Right atrium auricular region (tissue), 2 donors: Measurements from ENCODE around the gene PDGFC. TPM values are rescaled to one million over a fixed set of nuclear protein-coding genes. Genes with fewer than 3 reads are reported as not detected.

ENCODE experiments used
- DNase-seq: peaks from one replicate; pipeline ENCODE4 v3.0.0-alpha.2; 2019; ENCODE audit warnings: low spot score
- H3K27ac ChIP-seq, 2 donors: fragments of 200-600 bp; sonication (generic); 1 replicate in 1 of 2; 2 replicates in 1 of 2; pipeline ENCODE4 v1.5.1; 2016 to 2019
- H3K27me3 ChIP-seq, 2 donors: fragments of 200-600 bp; sonication (generic); one replicate each; pipeline versions ENCODE4 v1.5.1 to v1.6.0; 2017 to 2019
- H3K36me3 ChIP-seq: fragments of 200-600 bp; sonication (generic); one replicate; pipeline ENCODE4 v1.5.1; 2016
- H3K4me1 ChIP-seq, 2 donors: fragments of 200-600 bp; sonication (generic); one replicate each; pipeline versions ENCODE4 v1.5.1 to v1.6.0; 2017 to 2019
- H3K4me3 ChIP-seq, 2 donors: fragments of 200-600 bp; sonication (generic); 1 replicate in 1 of 2; 2 replicates in 1 of 2; pipeline ENCODE4 v1.5.1; 2017 to 2019; ENCODE audit warnings: mild to moderate bottlenecking in 1 of 2, moderate library complexity in 1 of 2
- H3K9me3 ChIP-seq, 2 donors: fragments of 200-600 bp; sonication (generic); one replicate each; pipeline ENCODE4 v1.5.1; 2019
- CTCF ChIP-seq, 2 donors: fragments of 200-600 bp; sonication (generic); IDR thresholded peaks; one replicate each; pipeline ENCODE4 v1.5.1; 2019; ENCODE audit warnings: antibody characterized with exemption in 2 of 2
- total RNA-seq, 2 donors: library from RNA; depleted of rRNA; stranded (reverse); fragments of >200 nt; gene quantifications; one replicate each; pipeline ENCODE4 v1.1.0, GENCODE V29; 2016

The PDGFC gene
- total RNA-seq, 2 donors from 2014 or later, result 17.0 to 17.1 TPM

- no peak for TF ChIP-seq CTCF (IDR thresholded peaks at IDR 0.05)
- no peak overlapping the region for H3K27ac ChIP-seq
- no peaks in the 10 kb centered on the region for H3K36me3 ChIP-seq
- H3K4me3 ChIP-seq, result no peak overlapping the region
- DNase-seq, result no peak
- H3K27me3 ChIP-seq, result no peaks in the 10 kb centered on the region
- no peaks in the 10 kb centered on the region for H3K9me3 ChIP-seq
- H3K4me1 ChIP-seq, result peaks cover 0 to 5% of the 10 kb centered on the region in 2 donors
These were observed 173.2 kb downstream of the PDGFC start for GRCh38 chr4:156798438-156798837.

GRCh38 chr4:156797206-156797605 is 174.4 kb downstream of the PDGFC start:
- no peak for DNase-seq
- Histone ChIP-seq H3K27ac (no peak overlapping the region), H3K27me3 (no peaks in the 10 kb centered on the region), H3K36me3 (no peaks in the 10 kb centered on the region), H3K9me3 (no peaks in the 10 kb centered on the region), H3K4me3 (no peak overlapping the region), H3K4me1 (peaks cover 0 to 5% of the 10 kb centered on the region in 2 donors)
- no peak for TF ChIP-seq CTCF (IDR thresholded peaks at IDR 0.05)

GRCh38 chr4:156795727-156796126 is 175.9 kb downstream of the PDGFC start:
- Histone ChIP-seq H3K27me3 (no peaks in the 10 kb centered on the region), H3K4me3 (no peak overlapping the region), H3K27ac (no peak overlapping the region), H3K4me1 (peaks cover 0 to 11% of the 10 kb centered on the region in 2 donors), H3K9me3 (no peaks in the 10 kb centered on the region), H3K36me3 (no peaks in the 10 kb centered on the region)
- no peak for TF ChIP-seq CTCF (IDR thresholded peaks at IDR 0.05)
- DNase-seq, result no peak

- Histone ChIP-seq H3K4me3 (no peak overlapping the region), H3K27me3 (no peaks in the 10 kb centered on the region), H3K27ac (no peak overlapping the region), H3K36me3 (no peaks in the 10 kb centered on the region), H3K4me1 (peaks cover 0 to 13% of the 10 kb centered on the region in 2 donors), H3K9me3 (no peaks in the 10 kb centered on the region)
- DNase-seq, result no peak
- no peak for TF ChIP-seq CTCF (IDR thresholded peaks at IDR 0.05)
These were observed 176.7 kb downstream of the PDGFC start for GRCh38 chr4:156794863-156795262.

- Histone ChIP-seq H3K4me1 (peaks cover 0 to 13% of the 10 kb centered on the region in 2 donors), H3K27ac (no peak overlapping the region), H3K36me3 (no peaks in the 10 kb centered on the region), H3K27me3 (no peaks in the 10 kb centered on the region), H3K9me3 (no peaks in the 10 kb centered on the region), H3K4me3 (no peak overlapping the region)
- DNase-seq, result no peak
- no peak for TF ChIP-seq CTCF (IDR thresholded peaks at IDR 0.05)
These were observed 179.0 kb downstream of the PDGFC start for GRCh38 chr4:156792462-156793085.

- Histone ChIP-seq H3K36me3 (no peaks in the 10 kb centered on the region), H3K9me3 (no peaks in the 10 kb centered on the region), H3K4me1 (peaks cover 0 to 24% of the 10 kb centered on the region in 2 donors), H3K4me3 (no peak overlapping the region), H3K27me3 (no peaks in the 10 kb centered on the region), H3K27ac (no peak overlapping the region)
- DNase-seq, result no peak
- TF ChIP-seq CTCF (IDR thresholded peaks at IDR 0.05), result no peak
These were observed 180.7 kb downstream of the PDGFC start for GRCh38 chr4:156790866-156791265.
